HCT116 (cell line): ENCODE measurements around the gene KIAA0930.

Experiments
- EZH2 ChIP-seq: fragments of 200-600 bp; sonication (generic); IDR thresholded peaks from 2 replicates; pipeline ENCODE4 v1.6.1; 2017; ENCODE audit warnings: antibody characterized with exemption, mixed run types
- POLR2AphosphoS5 ChIP-seq: IDR thresholded peaks from 2 replicates; pipeline ENCODE4 v1.6.1; 2011; ENCODE audit warnings: mild to moderate bottlenecking, low read depth, low read length, moderate library complexity
- SIN3A ChIP-seq: IDR thresholded peaks from 2 replicates; pipeline ENCODE4 v1.6.1; 2012; ENCODE audit warnings: low read depth
- YY1 ChIP-seq: IDR thresholded peaks from 2 replicates; pipeline ENCODE4 v1.6.1; 2011; ENCODE audit warnings: low read length, low read depth, moderate library complexity, mild to moderate bottlenecking; ENCODE audit not compliant: insufficient replicate concordance; ENCODE audit errors: extremely low read depth
- ZNF274 ChIP-seq: fragments of 200-500 bp; sonication (Bioruptor generic); IDR thresholded peaks from 2 replicates; pipeline ENCODE4 v1.6.1; 2014; ENCODE audit warnings: mild to moderate bottlenecking, low read depth, low read length, inconsistent platforms
- TF ChIP-seq, protein P1 (sequence below), 3 experiments: fragments of 200-600 bp in 1 of 3; sonication (generic) in 1 of 3; IDR thresholded peaks in 2 of 3; conservative IDR thresholded peaks in 1 of 3; 2 replicates each; pipeline ENCODE4 v1.5.1; 2012 to 2017; ENCODE audit warnings: low read depth in 2 of 3, low read length in 2 of 3, antibody characterized with exemption in 1 of 3, borderline replicate concordance in 1 of 3, control low read depth in 1 of 3, mild to moderate bottlenecking in 1 of 3, mixed read lengths in 1 of 3, mixed run types in 1 of 3, moderate library complexity in 1 of 3; ENCODE audit not compliant: insufficient read depth in 1 of 3

DNA sequence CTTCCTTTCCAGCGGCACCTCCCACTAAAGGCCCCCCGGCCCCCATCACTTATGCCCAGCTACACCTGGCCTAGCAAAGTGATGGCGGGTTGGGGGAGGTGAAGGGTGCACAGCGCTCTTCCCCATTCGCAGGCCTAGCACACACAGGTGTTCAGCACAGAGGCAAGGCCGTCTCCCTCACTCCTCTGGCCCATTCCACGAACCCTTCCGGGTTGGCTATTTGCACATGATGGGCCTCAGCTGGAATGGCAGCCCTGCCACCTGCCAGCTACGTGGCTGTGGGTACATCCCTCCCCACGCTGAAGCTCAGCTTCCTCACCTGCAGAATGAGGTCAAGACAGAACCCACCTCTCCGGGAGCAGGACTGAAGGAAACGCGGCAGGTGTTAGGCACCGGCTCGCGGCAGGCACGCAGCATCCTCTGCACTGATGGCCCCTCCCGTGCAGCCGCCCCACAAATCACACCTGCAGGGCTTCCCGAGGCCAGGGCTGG is 4.8 kb downstream of the KIAA0930 start:
- TF ChIP-seq EZH2 (no peak), ZNF274 (no peak), YY1 (no peak), SIN3A (no peak), POLR2AphosphoS5 (no peak)
- TF ChIP-seq, protein P1, sequence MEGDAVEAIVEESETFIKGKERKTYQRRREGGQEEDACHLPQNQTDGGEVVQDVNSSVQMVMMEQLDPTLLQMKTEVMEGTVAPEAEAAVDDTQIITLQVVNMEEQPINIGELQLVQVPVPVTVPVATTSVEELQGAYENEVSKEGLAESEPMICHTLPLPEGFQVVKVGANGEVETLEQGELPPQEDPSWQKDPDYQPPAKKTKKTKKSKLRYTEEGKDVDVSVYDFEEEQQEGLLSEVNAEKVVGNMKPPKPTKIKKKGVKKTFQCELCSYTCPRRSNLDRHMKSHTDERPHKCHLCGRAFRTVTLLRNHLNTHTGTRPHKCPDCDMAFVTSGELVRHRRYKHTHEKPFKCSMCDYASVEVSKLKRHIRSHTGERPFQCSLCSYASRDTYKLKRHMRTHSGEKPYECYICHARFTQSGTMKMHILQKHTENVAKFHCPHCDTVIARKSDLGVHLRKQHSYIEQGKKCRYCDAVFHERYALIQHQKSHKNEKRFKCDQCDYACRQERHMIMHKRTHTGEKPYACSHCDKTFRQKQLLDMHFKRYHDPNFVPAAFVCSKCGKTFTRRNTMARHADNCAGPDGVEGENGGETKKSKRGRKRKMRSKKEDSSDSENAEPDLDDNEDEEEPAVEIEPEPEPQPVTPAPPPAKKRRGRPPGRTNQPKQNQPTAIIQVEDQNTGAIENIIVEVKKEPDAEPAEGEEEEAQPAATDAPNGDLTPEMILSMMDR (IDR thresholded peaks at IDR 0.05 in 2 of 3, conservative IDR thresholded peaks at IDR 0.05 in 1 of 3; ENCODE audit: borderline replicate concordance in 1 of 3, insufficient read depth in 1 of 3, low read depth in 2 of 3, low read length in 2 of 3), result no peak
